ENCODE results near the gene RFX1.
"Not testable (repeated sequence)": the region's sequence is repeated elsewhere in the genome, so short reads cannot be mapped to it uniquely, and the experiment has no call there.

The RFX1 gene

DNA sequence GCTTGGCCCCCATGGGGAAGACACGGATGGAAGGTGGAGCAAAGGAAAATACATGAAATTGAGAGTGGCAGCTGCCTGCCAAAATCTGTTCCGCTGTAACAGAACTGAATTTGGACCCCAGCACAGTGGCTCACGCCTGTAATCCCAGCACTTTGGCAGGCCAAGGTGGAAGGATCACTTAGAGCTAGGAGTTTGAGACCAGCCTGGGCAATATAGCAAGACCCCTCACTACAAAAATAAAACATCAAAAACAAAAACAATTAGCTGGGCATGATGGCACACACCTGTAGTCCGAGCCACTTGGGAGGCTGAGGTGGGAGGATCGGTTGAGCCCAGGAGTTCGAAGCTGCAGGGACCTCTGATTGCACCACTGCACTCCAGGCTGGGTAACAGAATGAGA is 46.4 kb upstream of the RFX1 start:
- in situ Hi-C loops (cut with MboI; ENCODE audit: low sequenced_read_pairs, unreplicated experiment) = loop anchor here (25.0 kb wide), 1 partner anchor 440 kb away; no protein-coding TSS in a partner anchor
- no peak for DNase-seq (ENCODE audit: low spot score)
- no peak for TF ChIP-seq CTCF (IDR thresholded peaks at IDR 0.05; ENCODE audit: borderline replicate concordance, control extremely low read depth, extremely low read depth, insufficient read depth, missing control alignments)

DNA sequence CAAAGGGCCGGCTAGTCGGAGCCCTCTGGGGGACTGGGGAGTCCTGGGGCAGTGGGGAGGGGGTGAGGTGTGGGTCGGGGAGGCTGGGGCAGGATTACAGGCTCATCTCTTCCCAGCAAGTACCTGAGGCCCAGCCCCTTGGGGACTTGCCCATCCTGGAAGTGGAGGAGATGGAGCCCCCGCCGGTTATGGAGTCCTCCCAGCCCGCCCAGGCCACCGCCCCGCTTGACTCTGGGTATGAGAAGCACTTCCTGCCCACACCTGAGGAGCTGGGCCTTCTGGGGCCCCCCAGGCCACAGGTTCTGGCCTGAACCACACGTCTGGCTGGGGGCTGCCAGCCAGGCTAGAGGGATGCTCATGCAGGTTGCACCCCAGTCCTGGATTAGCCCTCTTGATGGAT is 45.9 kb upstream of the RFX1 start:
- no peak for DNase-seq (ENCODE audit: low spot score)
- no peak for TF ChIP-seq CTCF (IDR thresholded peaks at IDR 0.05; ENCODE audit: borderline replicate concordance, control extremely low read depth, extremely low read depth, insufficient read depth, missing control alignments)
- in situ Hi-C loops (cut with MboI; ENCODE audit: low sequenced_read_pairs, unreplicated experiment) = loop anchor here (25.0 kb wide), 1 partner anchor 440 kb away; no protein-coding TSS in a partner anchor

DNA sequence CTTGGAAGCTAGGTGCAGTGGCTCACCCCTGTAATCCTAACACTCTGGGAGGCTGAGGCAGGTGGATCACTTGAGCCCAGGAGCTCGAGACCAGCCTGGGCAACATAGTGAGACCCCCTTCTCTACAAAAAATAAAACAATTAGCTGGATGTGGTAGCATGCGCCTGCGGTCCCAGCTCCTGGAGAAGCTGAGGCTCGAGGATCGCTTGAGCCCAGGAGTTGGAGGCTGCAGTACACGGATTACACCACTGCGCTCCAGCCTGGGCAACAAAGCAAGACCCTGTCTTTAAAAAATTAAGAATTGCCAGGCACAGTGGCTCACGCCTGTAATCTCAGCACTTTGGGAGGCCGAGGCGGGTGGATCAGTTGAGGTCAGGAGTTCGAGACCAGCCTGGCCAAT is 44.8 kb upstream of the RFX1 start:
- not testable (repeated sequence) for DNase-seq (ENCODE audit: low spot score)
- in situ Hi-C loops (cut with MboI; ENCODE audit: low sequenced_read_pairs, unreplicated experiment) = loop anchor here (25.0 kb wide), 1 partner anchor 439 kb away; no protein-coding TSS in a partner anchor

DNA sequence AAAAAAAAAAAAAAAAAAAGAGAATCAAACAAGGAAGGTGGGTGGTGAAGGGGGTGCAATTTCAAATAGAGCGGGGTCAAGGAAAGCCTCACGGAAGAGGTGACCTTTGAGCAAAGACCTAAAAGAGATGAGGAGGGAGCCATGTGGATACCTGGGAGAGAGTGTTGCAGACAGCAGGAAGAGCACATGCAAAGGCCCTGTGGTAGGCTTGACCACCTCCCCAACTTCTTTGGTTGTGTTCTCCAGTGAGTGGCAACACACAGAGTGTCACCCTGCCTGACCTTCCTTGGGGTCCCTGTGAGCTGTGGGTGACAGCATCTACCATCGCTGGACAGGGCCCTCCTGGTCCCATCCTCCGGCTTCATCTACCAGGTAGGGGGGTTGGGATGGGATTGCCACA is 44.4 kb upstream of the RFX1 start:
- TF ChIP-seq CTCF (IDR thresholded peaks at IDR 0.05; ENCODE audit: borderline replicate concordance, control extremely low read depth, extremely low read depth, insufficient read depth, missing control alignments) = no peak
- no peak for DNase-seq (ENCODE audit: low spot score)
- in situ Hi-C loops (cut with MboI; ENCODE audit: low sequenced_read_pairs, unreplicated experiment) = loop anchor here (25.0 kb wide), 1 partner anchor 438 kb away; no protein-coding TSS in a partner anchor

GRCh38 chr19:14048443-14049153 is 42.5 kb upstream of the RFX1 start:
- in situ Hi-C loops (cut with MboI; ENCODE audit: low sequenced_read_pairs, unreplicated experiment) = no loop called here
- peak; percentile 80 for DNase-seq (ENCODE audit: low spot score)
- TF ChIP-seq CTCF (IDR thresholded peaks at IDR 0.05; ENCODE audit: borderline replicate concordance, control extremely low read depth, extremely low read depth, insufficient read depth, missing control alignments) = peak; percentile 79

GRCh38 chr19:14047866-14048265 is 41.7 kb upstream of the RFX1 start:
- DNase-seq (ENCODE audit: low spot score); in situ Hi-C loops (cut with MboI; ENCODE audit: low sequenced_read_pairs, unreplicated experiment): not testable (repeated sequence)

GRCh38 chr19:14042659-14043608 is 36.8 kb upstream of the RFX1 start:
- peak; percentile 27 for TF ChIP-seq CTCF (IDR thresholded peaks at IDR 0.05; ENCODE audit: borderline replicate concordance, control extremely low read depth, extremely low read depth, insufficient read depth, missing control alignments)
- DNase-seq (ENCODE audit: low spot score) = peak; percentile 66
- in situ Hi-C loops (cut with MboI; ENCODE audit: low sequenced_read_pairs, unreplicated experiment) = not testable (repeated sequence)

Data from GM13976 (cell line).